PC-3 (cell line): ENCODE measurements around the gene CHRNA4. TPM values are rescaled to one million over a fixed set of nuclear protein-coding genes. Genes with fewer than 3 reads are reported as not detected.

ENCODE experiments used
- ATAC-seq: fragments of 200-7000 bp; cut with Tn5 transposase; 2 replicates; pipeline ENCODE4 v1.9.1; 2020; ENCODE audit warnings: mild to moderate bottlenecking, moderate library complexity
- BruUV-seq: library from RNA; stranded (reverse); fragments of 400-500 nt; replicated peaks from 2 replicates; lab custom pipeline; 2021; lab: Mats Ljungman, UMichigan
- CTCF ChIA-PET: fragments of 300-600 bp; sonication (Branson Sonifier 250); formaldehyde crosslinking; loops from one replicate; lab custom pipeline; 2022; ENCODE audit warnings: antibody characterized with exemption; lab: Charles Lee
- POLR2A ChIA-PET: fragments of 300-600 bp; sonication (Branson Sonifier 250); formaldehyde crosslinking; loops from one replicate; lab custom pipeline; 2022; ENCODE audit warnings: antibody characterized with exemption; ENCODE audit not compliant: unreplicated experiment; lab: Charles Lee
- DNase-seq: peaks from one replicate; pipeline ENCODE4 v3.0.0-alpha.2; 2015
- H2AFZ ChIP-seq: fragments of 300-600 bp; sonication (generic); 2 replicates; pipeline ENCODE4 v1.6.0; 2016; ENCODE audit warnings: antibody characterized with exemption, low read length
- H3F3A ChIP-seq: fragments of 300-600 bp; sonication (generic); one replicate; pipeline ENCODE4 v1.6.0; 2017; ENCODE audit warnings: antibody characterized with exemption, low read length, control low read depth, mild to moderate bottlenecking; ENCODE audit not compliant: unreplicated experiment
- H3K27ac ChIP-seq: fragments of 300-600 bp; sonication (generic); 2 replicates; pipeline ENCODE4 v1.5.1; 2016; ENCODE audit warnings: mild to moderate bottlenecking, low read length
- H3K27me3 ChIP-seq: fragments of 300-600 bp; sonication (generic); 2 replicates; pipeline ENCODE4 v1.6.1; 2016; ENCODE audit warnings: low read length, mixed read lengths
- H3K36me3 ChIP-seq: fragments of 300-600 bp; sonication (generic); 2 replicates; pipeline ENCODE4 v1.6.1; 2016; ENCODE audit warnings: low read depth, mixed run types, low read length, mixed read lengths
- H3K4me1 ChIP-seq: fragments of 300-600 bp; sonication (generic); 2 replicates; pipeline ENCODE4 v1.5.1; 2016; ENCODE audit warnings: low read length; ENCODE audit not compliant: insufficient read depth
- H3K4me2 ChIP-seq: fragments of 300-600 bp; sonication (generic); 2 replicates; pipeline ENCODE4 v1.6.0; 2016; ENCODE audit warnings: low read length
- H3K4me3 ChIP-seq: fragments of 300-600 bp; sonication (generic); 2 replicates; pipeline ENCODE4 v1.5.1; 2016; ENCODE audit warnings: mild to moderate bottlenecking, low read length, mixed read lengths
- H3K79me2 ChIP-seq: fragments of 300-600 bp; sonication (generic); 2 replicates; pipeline ENCODE4 v1.6.1; 2017; ENCODE audit warnings: low read length, mixed read lengths
- H3K9ac ChIP-seq: fragments of 300-600 bp; sonication (generic); 2 replicates; pipeline ENCODE4 v1.6.0; 2016; ENCODE audit warnings: mild to moderate bottlenecking, low read length
- H3K9me2 ChIP-seq: fragments of 300-600 bp; sonication (generic); replicated peaks from 2 replicates; pipeline ENCODE4 v1.6.1; 2016; ENCODE audit warnings: mixed run types, low read length, mixed read lengths
- H3K9me3 ChIP-seq: fragments of 300-600 bp; sonication (generic); 2 replicates; pipeline ENCODE4 v1.6.1; 2016; ENCODE audit warnings: low read length, mixed read lengths
- H4K20me1 ChIP-seq: fragments of 300-600 bp; sonication (generic); 2 replicates; pipeline ENCODE4 v1.6.1; 2016; ENCODE audit warnings: low read length, mixed read lengths
- CTCF ChIP-seq: fragments of 300-600 bp; sonication (generic); conservative IDR thresholded peaks from 2 replicates; pipeline ENCODE4 v1.5.1; 2017; ENCODE audit warnings: antibody characterized with exemption, low read depth, mild to moderate bottlenecking, low read length
- EZH2 ChIP-seq: fragments of 300-600 bp; sonication (generic); IDR thresholded peaks from one replicate; pipeline ENCODE4 v1.6.1; 2017; ENCODE audit warnings: antibody characterized with exemption, mild to moderate bottlenecking, low read length; ENCODE audit not compliant: unreplicated experiment
- EZH2phosphoT487 ChIP-seq: fragments of 300-600 bp; sonication (generic); IDR thresholded peaks from 2 replicates; pipeline ENCODE4 v1.6.1; 2018; ENCODE audit warnings: mild to moderate bottlenecking, antibody characterized with exemption, low read length, borderline replicate concordance
- intact Hi-C: fragments of 100-400 bp; cut with micrococcal nuclease; formaldehyde crosslinking; loops from 2 replicates; pipeline ENCODE4 v1.9.0; 2023
- total RNA-seq: library from RNA; depleted of rRNA; stranded (reverse); fragments of >200 nt; gene quantifications from 2 replicates; pipeline ENCODE4 v1.2.3, GENCODE V29; 2014

The CHRNA4 gene
- total RNA-seq, 1 experiment from 2014 or later, result not detected

- Histone ChIP-seq H3K27me3 (peaks cover 60% of the 10 kb centered on the region), H3K36me3 (no peaks in the 10 kb centered on the region), H4K20me1 (no peaks in the 10 kb centered on the region), H3K4me3 (no peak overlapping the region), H3K9ac (no peak overlapping the region), H3F3A (no peaks in the 10 kb centered on the region), H3K4me1 (no peaks in the 10 kb centered on the region), H3K27ac (no peak overlapping the region), H3K9me3 (no peaks in the 10 kb centered on the region), H3K9me2 (no peaks in the 10 kb centered on the region), H2AFZ (no peak overlapping the region), H3K79me2 (no peaks in the 10 kb centered on the region), H3K4me2 (no peak overlapping the region)
- no TSS peak for BruUV-seq
- ATAC-seq, result no peak
- POLR2A ChIA-PET, result no interaction called here
- intact Hi-C loops, result no loop called here
- TF ChIP-seq EZH2phosphoT487 (no peak), CTCF (no peak), EZH2 (no peak)
- CTCF ChIA-PET, result no interaction called here
- DNase-seq, result no peak
Observed at GRCh38 chr20:63298731-63299312, 62.3 kb downstream of the CHRNA4 start.

GRCh38 chr20:63297796-63298572 is 63.2 kb downstream of the CHRNA4 start:
- H3K4me2 ChIP-seq, result no peak overlapping the region
- no peaks in the 10 kb centered on the region for H4K20me1 ChIP-seq
- no peak overlapping the region for H2AFZ ChIP-seq
- no TSS peak for BruUV-seq
- H3K4me1 ChIP-seq, result no peaks in the 10 kb centered on the region
- no peaks in the 10 kb centered on the region for H3K36me3 ChIP-seq
- H3K9me2 ChIP-seq, result no peaks in the 10 kb centered on the region
- H3K27me3 ChIP-seq, result peaks cover 59% of the 10 kb centered on the region
- ATAC-seq (no peak), DNase-seq (no peak)
- H3F3A ChIP-seq, result no peaks in the 10 kb centered on the region
- no peak for TF ChIP-seq EZH2
- TF ChIP-seq CTCF, result no peak
- no peak for TF ChIP-seq EZH2phosphoT487
- POLR2A ChIA-PET, result no interaction called here
- no peak overlapping the region for H3K9ac ChIP-seq
- no peak overlapping the region for H3K27ac ChIP-seq
- no peaks in the 10 kb centered on the region for H3K9me3 ChIP-seq
- no peaks in the 10 kb centered on the region for H3K79me2 ChIP-seq
- CTCF ChIA-PET, result no interaction called here
- intact Hi-C loops, result no loop called here
- no peak overlapping the region for H3K4me3 ChIP-seq

- no peaks in the 10 kb centered on the region for H4K20me1 ChIP-seq
- ChIA-PET POLR2A (no interaction called here), CTCF (no interaction called here)
- TF ChIP-seq EZH2phosphoT487 (no peak), CTCF (no peak), EZH2 (no peak)
- H3K9me3 ChIP-seq, result no peaks in the 10 kb centered on the region
- peaks cover 57% of the 10 kb centered on the region for H3K27me3 ChIP-seq
- no peaks in the 10 kb centered on the region for H3K36me3 ChIP-seq
- ATAC-seq (no peak), DNase-seq (no peak)
- no peak overlapping the region for H3K4me2 ChIP-seq
- H3K9ac ChIP-seq, result no peak overlapping the region
- BruUV-seq, result no TSS peak
- intact Hi-C loops, result no loop called here
- no peak overlapping the region for H2AFZ ChIP-seq
- no peak overlapping the region for H3K27ac ChIP-seq
- H3K4me1 ChIP-seq, result no peaks in the 10 kb centered on the region
- H3K4me3 ChIP-seq, result no peak overlapping the region
- H3K9me2 ChIP-seq, result no peaks in the 10 kb centered on the region
- H3F3A ChIP-seq, result no peaks in the 10 kb centered on the region
- H3K79me2 ChIP-seq, result no peaks in the 10 kb centered on the region
Observed at GRCh38 chr20:63297371-63297781, 63.8 kb downstream of the CHRNA4 start.
